GM23338 (cell line): ENCODE measurements around the gene PLEKHA7. TPM values are rescaled to one million over a fixed set of nuclear protein-coding genes. Genes with fewer than 3 reads are reported as not detected.

ENCODE experiments used
- ATAC-seq: fragments of 200-7000 bp; cut with Tn5 transposase; 3 replicates; pipeline ENCODE4 v1.9.1; 2020
- DNase-seq: peaks from one replicate; pipeline ENCODE4 v3.0.0-alpha.2; 2015; ENCODE audit warnings: low spot score
- H2AFZ ChIP-seq: fragments of 200-600 bp; sonication (generic); 2 replicates; pipeline ENCODE4 v1.8.0; 2016; ENCODE audit warnings: antibody characterized with exemption, mild to moderate bottlenecking, moderate library complexity
- H3F3A ChIP-seq: fragments of 200-600 bp; sonication (generic); replicated peaks from 2 replicates; pipeline ENCODE4 v1.8.0; 2017; ENCODE audit warnings: antibody characterized with exemption, mixed run types, low read depth
- H3K27ac ChIP-seq: fragments of 200-600 bp; sonication (generic); 2 replicates; pipeline ENCODE4 v1.6.1; 2016; ENCODE audit warnings: low read depth
- H3K27me3 ChIP-seq: fragments of 200-600 bp; sonication (generic); 2 replicates; pipeline ENCODE4 v1.8.0; 2016; ENCODE audit warnings: mild to moderate bottlenecking, mixed run types, moderate library complexity; ENCODE audit not compliant: insufficient read depth
- H3K36me3 ChIP-seq: fragments of 200-600 bp; sonication (generic); 2 replicates; pipeline ENCODE4 v1.8.0; 2016; ENCODE audit warnings: mild to moderate bottlenecking; ENCODE audit not compliant: insufficient read depth
- H3K4me1 ChIP-seq: fragments of 200-600 bp; sonication (generic); 2 replicates; pipeline ENCODE4 v1.8.0; 2016; ENCODE audit warnings: mild to moderate bottlenecking, moderate library complexity; ENCODE audit not compliant: insufficient read depth
- H3K4me2 ChIP-seq: fragments of 200-600 bp; sonication (generic); 2 replicates; pipeline ENCODE4 v1.7.1; 2017; ENCODE audit warnings: mixed run types
- H3K4me3 ChIP-seq: fragments of 200-600 bp; sonication (generic); 2 replicates; pipeline ENCODE4 v1.6.1; 2016; ENCODE audit warnings: mixed run types
- H3K79me2 ChIP-seq: fragments of 200-600 bp; sonication (generic); replicated peaks from 2 replicates; pipeline ENCODE4 v1.8.0; 2017; ENCODE audit warnings: mild to moderate bottlenecking; ENCODE audit not compliant: insufficient read depth
- H3K9me2 ChIP-seq: fragments of 200-600 bp; sonication (generic); 2 replicates; pipeline ENCODE4 v1.8.0; 2017; ENCODE audit not compliant: insufficient read depth
- H4K20me1 ChIP-seq: fragments of 200-600 bp; sonication (generic); replicated peaks from 2 replicates; pipeline ENCODE4 v1.8.0; 2017; ENCODE audit warnings: mild to moderate bottlenecking; ENCODE audit not compliant: insufficient read depth
- H3K27ac Mint-ChIP-seq: 2 replicates; pipeline ENCODE4 v1.8.0; 2020; ENCODE audit warnings: inconsistent platforms, mild to moderate bottlenecking, moderate library complexity, mixed read lengths
- H3K27me3 Mint-ChIP-seq: 3 replicates; pipeline ENCODE4 v1.8.0; 2022; ENCODE audit warnings: low read depth, mild to moderate bottlenecking, moderate library complexity, mixed read lengths, inconsistent platforms; ENCODE audit not compliant: insufficient read depth, poor library complexity
- H3K36me3 Mint-ChIP-seq: 3 replicates; pipeline ENCODE4 v1.8.0; 2021; ENCODE audit warnings: low read depth, mild to moderate bottlenecking, inconsistent platforms, moderate library complexity, mixed read lengths
- H3K4me1 Mint-ChIP-seq: 3 replicates; pipeline ENCODE4 v1.8.0; 2020; ENCODE audit warnings: mild to moderate bottlenecking, inconsistent platforms, mixed read lengths
- H3K4me3 Mint-ChIP-seq: 3 replicates; pipeline ENCODE4 v1.8.0; 2021; ENCODE audit warnings: moderate library complexity, mild to moderate bottlenecking, inconsistent platforms, mixed read lengths
- H3K9me3 Mint-ChIP-seq: 3 replicates; pipeline ENCODE4 v1.8.0; 2020; ENCODE audit warnings: moderate library complexity, mild to moderate bottlenecking, inconsistent platforms, mixed read lengths
- CREB1 ChIP-seq: fragments of 250-450 bp; sonication (Bioruptor Pico); IDR thresholded peaks from 2 replicates; pipeline ENCODE4 v1.5.0; 2020; ENCODE audit warnings: low read depth, mild to moderate bottlenecking, moderate library complexity
- CTCF ChIP-seq, 2 experiments: fragments of 200-600 bp in 1 of 2; sonication (generic) in 1 of 2; conservative IDR thresholded peaks; 2 replicates each; pipeline versions ENCODE4 v1.5.1 to v1.6.1; 2016 to 2017; ENCODE audit warnings: antibody characterized with exemption in 2 of 2, low read depth in 2 of 2, mild to moderate bottlenecking in 2 of 2, moderate library complexity in 1 of 2
- ETS1 ChIP-seq: IDR thresholded peaks from 2 replicates; pipeline ENCODE4 v1.6.1; 2016; ENCODE audit warnings: antibody characterized with exemption
- EZH2 ChIP-seq: fragments of 200-600 bp; sonication (generic); IDR thresholded peaks from one replicate; pipeline ENCODE4 v1.8.0; 2017; ENCODE audit warnings: antibody characterized with exemption, mild to moderate bottlenecking, low read depth; ENCODE audit not compliant: unreplicated experiment
- EZH2phosphoT487 ChIP-seq: fragments of 200-600 bp; sonication (generic); IDR thresholded peaks from one replicate; pipeline ENCODE4 v1.8.1; 2018; ENCODE audit warnings: antibody characterized with exemption; ENCODE audit not compliant: unreplicated experiment
- JUNB ChIP-seq: IDR thresholded peaks from one replicate; pipeline ENCODE4 v1.6.1; 2016; ENCODE audit warnings: antibody characterized with exemption; ENCODE audit not compliant: unreplicated experiment
- NANOG ChIP-seq: IDR thresholded peaks from 2 replicates; pipeline ENCODE4 v1.6.1; 2016; ENCODE audit warnings: antibody characterized with exemption, borderline replicate concordance
- POLR2AphosphoS5 ChIP-seq: IDR thresholded peaks from 2 replicates; pipeline ENCODE4 v1.6.1; 2016; ENCODE audit warnings: antibody characterized with exemption, low read depth
- REST ChIP-seq: IDR thresholded peaks from one replicate; pipeline ENCODE4 v1.6.1; 2018; ENCODE audit warnings: antibody characterized with exemption; ENCODE audit not compliant: unreplicated experiment
- STAT1 ChIP-seq: IDR thresholded peaks from one replicate; pipeline ENCODE4 v1.6.1; 2016; ENCODE audit warnings: antibody characterized with exemption; ENCODE audit not compliant: unreplicated experiment
- ZNF114 ChIP-seq: fragments of 250-450 bp; sonication (Bioruptor Pico); IDR thresholded peaks from 2 replicates; pipeline ENCODE4 v1.5.0; 2020; ENCODE audit warnings: mild to moderate bottlenecking, moderate library complexity
- ZNF331 ChIP-seq: fragments of 250-450 bp; sonication (Bioruptor Pico); IDR thresholded peaks from 2 replicates; pipeline ENCODE4 v1.5.0; 2020; ENCODE audit warnings: low read depth, mild to moderate bottlenecking, moderate library complexity
- ZNF462 ChIP-seq: fragments of 250-450 bp; sonication (Bioruptor Pico); IDR thresholded peaks from 2 replicates; pipeline ENCODE4 v1.5.0; 2020; ENCODE audit warnings: mild to moderate bottlenecking, moderate library complexity
- polyA plus RNA-seq: library from polyadenylated mRNA; unstranded; fragments of >200 nt; fragmentation: Nextera tagmentation; extraction: Ambion mirVana; gene quantifications from 2 replicates; pipeline ENCODE4 v1.2.1, GENCODE V29; 2016
- total RNA-seq: library from RNA; depleted of rRNA; stranded (reverse); fragments of >200 nt; shearing (Covaris generic); gene quantifications from 2 replicates; pipeline ENCODE4 v1.2.3, GENCODE V29; 2014

PLEKHA7 gene
- total and polyA plus RNA-seq, 2 experiments from 2014 or later: 9.7 to 15.8 TPM

GRCh38 chr11:16938061-16938460 is 76.2 kb downstream of the PLEKHA7 start (continued):
- no peak for TF ChIP-seq ZNF331 (CRISPR knock-in tag)

- ATAC-seq: no peak
Measured at GRCh38 chr11:16936643-16937042, 77.6 kb downstream of the PLEKHA7 start.

More at GRCh38 chr11:16936643-16937042, 77.6 kb downstream of the PLEKHA7 start:
- DNase-seq: no peak
- H3K27ac Mint-ChIP-seq: no peak overlapping the region
- Histone ChIP-seq H3F3A (no peaks in the 10 kb centered on the region), H3K9me2 (no peaks in the 10 kb centered on the region), H3K4me2 (no peak overlapping the region), H4K20me1 (peaks cover 14% of the 10 kb centered on the region; the same call in 1 of the 2 replicates), H2AFZ (no peak overlapping the region), H3K27me3 (no peaks in the 10 kb centered on the region), H3K36me3 (no peaks in the 10 kb centered on the region), H3K4me1 (no peaks in the 10 kb centered on the region), H3K79me2 (no peaks in the 10 kb centered on the region), H3K27ac (no peak overlapping the region), H3K4me3 (no peak overlapping the region)
- H3K27me3 Mint-ChIP-seq: peaks cover 2% of the 10 kb centered on the region
- H3K36me3 Mint-ChIP-seq: no peaks in the 10 kb centered on the region
- no peaks in the 10 kb centered on the region for H3K9me3 Mint-ChIP-seq
- TF ChIP-seq POLR2AphosphoS5 (no peak), ETS1 (no peak), JUNB (no peak), ZNF462 (CRISPR knock-in tag) (no peak), NANOG (no peak), CREB1 (CRISPR knock-in tag) (no peak), EZH2 (no peak), STAT1 (no peak), CTCF (conservative IDR thresholded peaks at IDR 0.05; ENCODE audit: low read depth in 2 of 2) (no peak), EZH2phosphoT487 (no peak), ZNF331 (CRISPR knock-in tag) (no peak), REST (no peak), ZNF114 (CRISPR knock-in tag) (no peak)
- peaks cover 17% of the 10 kb centered on the region for H3K4me1 Mint-ChIP-seq
- no peak overlapping the region for H3K4me3 Mint-ChIP-seq
